ENCODE measurements around the gene REEP2.
"Not testable (repeated sequence)": the region's sequence is repeated elsewhere in the genome, so short reads cannot be mapped to it uniquely, and the experiment has no call there.

The REEP2 gene, protein sequence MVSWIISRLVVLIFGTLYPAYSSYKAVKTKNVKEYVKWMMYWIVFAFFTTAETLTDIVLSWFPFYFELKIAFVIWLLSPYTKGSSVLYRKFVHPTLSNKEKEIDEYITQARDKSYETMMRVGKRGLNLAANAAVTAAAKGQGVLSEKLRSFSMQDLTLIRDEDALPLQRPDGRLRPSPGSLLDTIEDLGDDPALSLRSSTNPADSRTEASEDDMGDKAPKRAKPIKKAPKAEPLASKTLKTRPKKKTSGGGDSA

DNA sequence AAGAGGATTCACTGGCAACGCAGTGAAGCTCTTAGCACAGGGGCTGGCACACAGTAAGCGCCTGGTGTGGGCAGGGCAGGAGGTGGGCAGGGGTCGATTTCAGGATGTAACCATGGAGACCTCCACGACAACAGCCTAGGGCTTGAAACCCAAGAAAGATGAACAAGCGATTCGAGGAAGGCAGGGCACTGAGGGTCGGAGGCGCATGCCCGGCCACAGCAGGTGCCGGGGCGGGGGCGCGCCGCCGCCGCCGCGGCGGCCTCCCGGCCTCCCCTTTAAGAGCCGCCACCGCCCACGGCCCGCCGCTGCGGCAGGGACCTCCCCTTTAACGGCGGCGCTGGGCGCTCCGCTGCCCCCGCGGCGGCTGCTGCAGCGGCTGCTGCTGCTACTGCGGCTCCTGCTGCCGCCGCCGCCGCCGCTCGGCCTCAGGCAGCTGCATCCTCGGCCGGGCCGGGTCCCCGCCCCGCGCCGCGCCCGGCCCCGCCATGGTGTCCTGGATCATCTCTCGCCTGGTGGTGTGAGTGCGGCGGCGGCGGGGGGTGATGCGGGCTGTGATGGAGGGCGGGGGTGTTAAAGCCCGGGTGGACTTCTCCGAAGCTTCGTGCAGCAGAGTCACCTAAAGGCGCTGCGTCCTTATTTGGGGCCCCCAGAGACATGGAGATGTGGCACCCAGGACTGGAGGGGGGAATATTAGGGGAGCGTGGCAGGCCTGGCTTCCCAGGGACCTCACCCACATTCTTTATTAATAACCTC lies at the start of gene REEP2:
Gene REEP2 (plus strand): TSS at position 334 of the 753 bp plus-strand sequence. CDS start 152 bp downstream, at position 486.
- DNase-seq, result peak; percentile 43

GRCh38 chr5:138389332-138389731 lies 49.5 kb upstream of the REEP2 start:
- DNase-seq, result no peak

GRCh38 chr5:138389911-138390310 lies 48.9 kb upstream of the REEP2 start:
- DNase-seq, result not testable (repeated sequence)

DNA sequence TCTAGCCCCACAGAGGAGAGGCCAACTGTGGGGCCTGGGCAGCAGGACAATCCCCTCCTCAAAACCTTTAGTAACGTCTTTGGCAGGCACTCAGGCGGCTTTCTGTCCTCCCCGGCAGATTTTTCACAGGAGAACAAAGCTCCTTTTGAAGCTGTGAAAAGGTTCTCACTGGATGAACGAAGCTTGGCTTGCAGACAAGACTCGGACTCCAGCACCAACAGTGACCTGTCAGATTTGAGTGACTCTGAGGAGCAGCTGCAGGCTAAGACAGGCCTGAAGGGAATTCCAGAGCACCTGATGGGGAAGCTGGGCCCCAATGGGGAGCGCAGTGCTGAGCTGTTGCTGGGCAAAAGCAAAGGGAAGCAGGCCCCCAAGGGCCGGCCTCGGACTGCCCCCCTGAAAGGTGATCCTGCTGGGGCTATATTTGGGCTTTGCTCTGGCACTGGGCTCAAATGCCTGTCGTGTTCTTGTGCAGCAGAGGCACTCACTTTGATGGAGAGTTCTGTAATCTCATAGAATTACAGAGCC lies 46.9 kb upstream of the REEP2 start:
- no peak for DNase-seq

DNA sequence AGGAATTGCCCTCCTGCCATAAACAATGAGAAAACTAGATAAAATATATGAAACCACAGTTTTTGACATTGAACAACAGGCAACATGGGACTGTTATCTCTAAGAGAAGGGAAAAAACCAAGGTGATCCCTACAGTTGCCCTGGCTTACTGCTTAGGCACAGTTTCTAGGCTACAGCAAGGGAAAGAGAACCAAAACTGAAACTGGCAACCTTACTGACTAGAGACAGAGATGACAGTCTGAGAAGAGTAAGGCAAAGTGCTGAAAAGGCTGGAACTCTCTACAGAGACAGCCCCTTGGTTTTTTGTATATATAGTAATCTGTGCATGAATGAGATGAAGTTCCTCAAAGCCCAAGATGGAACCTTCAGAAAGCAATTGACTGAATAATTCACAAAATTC lies 36.2 kb upstream of the REEP2 start:
- DNase-seq, result no peak

- no peak for DNase-seq
These were observed 30.8 kb upstream of the REEP2 start for GRCh38 chr5:138408023-138408422.

GRCh38 chr5:138410996-138411640 lies 27.7 kb upstream of the REEP2 start:
- DNase-seq, result not testable (repeated sequence)

DNA sequence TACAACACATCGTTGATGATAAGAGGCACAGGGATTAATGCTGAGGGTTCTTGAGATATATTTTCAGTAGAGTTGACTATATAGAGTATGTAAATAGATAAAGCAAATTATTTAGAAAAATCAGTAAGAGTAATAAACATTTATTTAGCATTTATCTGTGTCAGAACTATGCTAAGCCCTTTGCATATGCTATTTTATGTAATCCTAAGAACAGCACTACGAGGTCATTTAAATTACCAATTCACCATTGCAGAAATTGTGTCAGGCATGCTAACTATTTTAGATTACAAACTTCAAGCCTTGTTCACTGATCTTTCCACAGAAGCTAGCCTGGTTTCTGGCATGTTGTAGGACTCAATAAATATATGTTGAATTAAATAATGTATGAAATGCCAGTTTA lies 20.4 kb upstream of the REEP2 start:
- DNase-seq, result no peak

DNA sequence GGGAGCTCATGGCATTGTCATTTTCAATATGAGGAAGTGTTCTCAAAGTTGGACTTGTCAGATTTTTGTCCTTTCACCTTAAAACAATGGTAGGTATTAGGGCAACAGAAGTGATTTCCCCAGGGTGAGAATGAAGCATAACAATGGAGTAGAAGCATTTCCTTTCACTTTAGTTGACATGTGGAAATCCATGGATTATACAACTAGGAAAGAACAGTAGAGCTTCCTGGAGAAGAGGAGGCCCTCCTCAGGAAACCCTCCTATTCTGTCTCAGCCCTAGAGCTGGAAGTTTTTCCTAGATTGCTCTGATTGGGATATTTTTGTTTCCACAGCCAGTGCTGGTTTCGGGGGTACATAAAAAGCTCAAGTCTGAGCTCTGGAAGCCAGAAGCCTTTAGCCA lies 13.8 kb upstream of the REEP2 start:
- no peak for DNase-seq

DNA sequence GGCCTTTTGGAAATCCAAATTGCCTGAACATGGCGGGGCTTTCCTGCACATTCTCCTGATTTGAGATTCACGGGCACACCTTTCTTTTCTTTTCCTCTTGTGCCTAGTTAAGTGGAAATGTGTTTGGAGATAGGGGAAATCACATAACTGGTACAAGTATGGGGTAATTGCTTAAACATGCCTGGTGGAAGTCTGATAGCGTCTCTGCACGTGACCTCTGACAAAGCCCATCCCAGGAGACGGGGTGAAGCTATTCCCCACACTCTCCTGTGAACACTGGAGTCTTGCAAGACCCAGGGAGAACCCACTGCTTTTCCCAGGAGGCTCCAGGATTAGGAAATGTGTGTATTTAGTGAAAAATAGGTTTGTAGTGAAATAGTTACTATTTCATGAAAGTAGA lies 2.9 kb upstream of the REEP2 start:
- DNase-seq, result no peak

DNA sequence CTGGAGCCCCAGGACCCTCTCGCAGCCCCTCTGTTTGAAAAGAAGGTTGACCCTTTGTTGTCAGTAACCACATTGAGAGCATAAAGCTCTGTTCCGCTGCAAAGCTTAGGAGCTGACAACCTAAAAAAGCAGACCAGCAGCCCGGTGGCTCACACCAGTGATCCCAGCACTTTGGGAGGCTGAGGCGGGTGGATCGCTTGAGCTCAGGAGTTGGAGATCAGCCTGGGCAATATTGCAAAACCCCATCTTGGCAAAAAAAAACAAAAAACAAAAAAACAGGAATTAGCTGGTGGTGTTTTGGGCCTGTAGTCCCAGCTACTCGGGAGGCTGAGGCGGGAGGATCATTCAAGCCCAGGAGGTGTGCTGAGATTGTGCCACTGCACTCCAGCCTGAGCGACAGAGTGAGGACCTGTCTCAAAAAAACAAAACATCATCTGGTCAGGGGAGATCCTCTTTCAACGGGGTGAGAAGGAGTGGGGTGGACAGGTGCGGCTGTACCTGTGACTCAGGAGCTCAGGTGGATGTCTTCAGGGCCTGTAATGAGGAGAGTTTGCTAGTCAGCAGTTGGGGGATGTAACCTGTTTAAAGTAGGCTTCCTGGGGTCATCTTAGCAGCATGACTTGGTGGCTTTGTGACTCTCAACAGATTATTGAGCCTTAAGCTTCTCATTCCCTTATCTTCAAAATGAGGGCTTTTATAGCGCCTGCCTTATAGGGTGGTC lies 694 bp upstream of the REEP2 start:
- DNase-seq, result no peak

DNA sequence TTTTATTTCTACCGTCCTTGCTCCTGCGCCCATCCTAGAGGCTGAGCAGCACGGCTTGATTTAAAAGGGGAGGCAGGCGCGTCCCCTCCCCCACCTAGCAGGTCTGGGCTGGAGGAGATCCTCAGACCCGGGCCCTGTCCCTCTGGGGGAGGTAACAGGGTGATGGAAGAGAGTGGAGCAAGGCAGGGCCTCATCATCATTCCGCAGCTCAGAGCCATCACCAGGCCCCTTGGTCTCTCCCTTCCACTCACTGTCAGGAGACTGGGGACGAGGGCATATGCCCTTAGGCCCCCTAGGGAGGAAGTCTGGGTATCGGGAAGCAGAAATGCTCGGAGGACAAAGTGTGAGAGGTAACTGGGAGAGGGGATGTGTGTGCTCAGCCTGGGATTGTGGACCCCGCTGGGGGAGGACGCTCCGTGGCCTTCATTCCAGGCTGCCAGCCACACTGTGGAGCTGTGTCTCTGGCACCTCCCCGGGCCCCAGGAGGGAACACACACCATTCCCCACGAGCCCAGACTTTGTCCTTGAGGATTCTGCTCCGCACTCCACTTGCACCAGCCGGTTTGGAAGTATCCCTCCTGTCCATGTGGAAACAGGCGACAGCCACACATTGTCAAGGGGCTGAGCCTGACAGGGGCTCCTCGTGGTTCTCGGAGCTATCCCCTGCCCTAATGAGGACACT lies 761 bp downstream of the REEP2 start:
- no peak for DNase-seq

GRCh38 chr5:138440159-138441073 lies 1.6 kb downstream of the REEP2 start:
- DNase-seq, result no peak

DNA sequence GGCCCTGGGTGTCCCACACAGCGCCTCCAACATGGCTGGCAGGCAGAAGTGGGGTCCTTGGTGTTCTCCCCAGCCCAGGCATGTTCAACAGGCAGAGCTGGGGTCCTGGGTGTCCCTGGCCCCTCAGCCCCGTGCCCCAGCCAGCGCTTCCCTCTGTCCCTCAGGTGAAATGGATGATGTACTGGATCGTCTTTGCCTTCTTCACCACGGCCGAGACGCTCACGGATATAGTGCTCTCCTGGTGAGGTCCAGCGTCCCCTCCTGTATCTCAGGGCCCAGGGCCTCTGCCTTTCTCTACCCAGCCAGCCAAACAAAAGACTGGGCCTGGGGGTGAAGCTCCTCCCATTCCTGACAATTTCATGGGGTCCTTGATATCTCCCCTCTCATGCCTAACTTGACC lies 2.4 kb downstream of the REEP2 start:
- DNase-seq, result no peak

DNA sequence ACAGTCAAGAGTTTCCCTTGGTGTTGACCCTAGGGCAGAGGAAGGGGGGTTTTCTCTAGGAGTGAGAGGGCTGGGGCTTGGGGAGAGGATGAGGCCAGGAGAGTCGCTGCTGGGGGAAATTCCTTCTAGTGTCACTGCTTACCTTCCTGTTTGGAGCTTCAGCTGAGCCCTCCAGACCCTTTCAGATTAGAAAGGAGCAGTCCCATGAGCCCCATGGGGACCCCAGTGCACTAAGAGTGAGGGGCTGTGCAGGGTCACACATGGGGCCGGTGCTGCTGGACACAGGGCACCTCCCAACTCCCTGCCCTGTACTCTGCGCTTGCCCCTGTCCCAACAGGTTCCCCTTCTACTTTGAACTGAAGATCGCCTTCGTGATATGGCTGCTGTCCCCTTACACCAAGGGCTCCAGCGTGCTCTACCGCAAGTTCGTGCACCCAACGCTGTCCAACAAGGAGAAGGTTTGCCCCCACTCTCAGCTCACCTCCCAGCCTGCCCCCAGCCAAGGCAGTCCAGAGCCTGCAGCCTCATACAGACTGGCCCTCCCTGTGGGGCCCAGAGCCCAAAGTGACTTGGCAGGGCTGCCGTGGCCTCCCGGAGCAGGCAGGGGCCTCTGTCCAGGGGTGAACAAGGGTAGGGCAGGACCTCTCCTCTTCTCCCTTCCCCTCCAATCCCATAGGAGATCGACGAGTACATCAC lies 5.4 kb downstream of the REEP2 start:
- no peak for DNase-seq

- DNase-seq, result no peak
These were observed 6.1 kb downstream of the REEP2 start for GRCh38 chr5:138444774-138445546.

DNA sequence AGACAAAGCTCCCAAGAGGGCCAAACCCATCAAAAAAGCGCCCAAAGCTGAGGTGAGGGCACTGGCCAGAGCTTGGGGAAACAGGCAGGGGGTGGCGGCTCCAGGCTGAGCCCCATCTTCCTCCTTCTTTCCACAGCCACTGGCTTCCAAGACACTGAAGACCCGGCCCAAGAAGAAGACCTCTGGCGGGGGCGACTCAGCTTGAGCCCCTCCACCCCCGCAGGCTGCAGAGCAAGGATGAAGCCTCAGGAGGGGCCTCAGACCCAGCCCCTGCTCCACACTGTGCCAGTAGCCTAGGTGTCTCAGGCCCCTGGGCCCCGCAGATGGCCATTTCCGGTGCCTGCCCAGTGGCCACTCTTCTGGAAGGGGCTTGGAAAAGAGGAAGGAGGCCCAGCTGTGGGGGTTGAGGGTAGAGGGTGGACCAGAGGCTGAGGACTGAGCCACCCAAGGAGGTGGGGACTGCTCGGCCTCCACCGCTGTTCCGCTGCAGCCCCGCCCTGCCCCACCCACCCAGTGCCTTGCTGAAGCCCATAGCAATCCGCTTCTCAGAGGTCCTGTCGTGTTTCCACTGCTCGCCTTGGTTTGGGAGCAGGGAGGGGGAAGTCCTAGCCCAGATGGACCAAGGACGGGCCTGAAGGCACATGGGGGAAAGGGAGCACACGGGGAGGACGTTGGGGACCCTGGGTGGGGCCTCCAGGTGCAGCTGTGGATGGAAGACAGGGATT lies 6.9 kb downstream of the REEP2 start:
- DNase-seq, result no peak

- DNase-seq, result no peak
These were observed 9.2 kb downstream of the REEP2 start for GRCh38 chr5:138448070-138448469.
